Measurements from ENCODE around the gene C14orf93. TPM values are rescaled to one million over a fixed set of nuclear protein-coding genes. Genes with fewer than 3 reads are reported as not detected.

C14orf93 gene
- total and polyA plus RNA-seq, 2 donors (not counting 1 experiment from before 2014, with no cell fraction given), result 17.9 to 26.8 TPM

DNA sequence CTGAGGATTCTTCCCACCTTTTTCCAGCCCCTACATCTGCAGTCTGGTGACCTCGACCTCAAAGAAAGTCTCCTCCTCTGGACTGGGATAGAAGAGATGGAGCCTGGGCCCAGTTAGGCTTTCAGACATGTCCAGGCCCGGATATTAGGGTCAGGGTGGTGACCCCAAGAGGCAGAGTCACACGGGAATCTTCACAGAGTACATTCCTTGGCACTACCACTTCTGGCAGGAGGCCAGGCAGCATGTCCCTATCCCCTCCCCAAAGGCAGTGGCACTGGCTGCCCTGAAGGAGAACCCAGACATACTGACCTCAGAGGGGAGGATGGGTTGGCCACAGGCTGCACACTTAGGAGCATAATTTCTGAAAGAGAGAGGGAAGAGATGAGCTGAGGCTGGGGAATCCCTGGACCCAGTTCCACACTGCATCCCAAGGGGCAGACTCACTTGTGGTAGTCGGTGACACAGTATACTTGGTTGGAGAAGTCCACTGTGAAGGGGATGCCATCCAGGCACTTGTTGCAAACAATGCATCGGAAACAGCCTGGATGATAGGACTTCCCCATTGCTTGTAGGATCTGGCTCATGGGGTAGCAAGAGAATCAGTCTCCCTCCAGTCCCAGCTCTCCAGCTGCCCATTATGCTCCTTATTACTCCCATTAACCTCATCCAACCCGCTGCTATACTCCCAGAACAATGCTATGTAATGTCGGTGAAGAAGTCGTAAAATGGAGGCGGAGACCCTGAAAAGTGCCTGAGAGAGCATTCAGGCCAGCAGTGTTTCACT is 35.2 kb downstream of the C14orf93 start:
- ChIA-PET POLR2A (no interaction called here), CTCF (interaction anchor here (0.5 to 36.3 kb wide), 9 partner anchors 10 to 695 kb away, joined by 3 to 1134 read pairs (median 7); partner anchors contain the start of genes AJUBA and CDH24)
- H3K27ac ChIP-seq (ENCODE audit: low read length in 2 of 2), result no peak overlapping the region
- ATAC-seq (ENCODE audit: low read depth), result no peak
- peaks cover 0 to 5% of the 10 kb centered on the region in 2 donors for H3K4me1 ChIP-seq (ENCODE audit: control insufficient read depth in 2 of 2, insufficient read depth in 2 of 2, low read length in 2 of 2)
- H3K9ac ChIP-seq (ENCODE audit: low read length), result no peak overlapping the region
- Mint-ChIP-seq H3K9me3 (ENCODE audit: insufficient read depth) (no peaks in the 10 kb centered on the region), H3K27me3 (peaks cover 10% of the 10 kb centered on the region), H3K4me1 (peaks cover 4% of the 10 kb centered on the region), H3K4me3 (no peak overlapping the region), H3K27ac (no peak overlapping the region)
- H3K36me3 ChIP-seq (replicated peaks in 1 of 2; ENCODE audit: control extremely low read depth in 1 of 2, control insufficient read depth in 1 of 2, extremely low read depth in 1 of 2, insufficient read depth in 2 of 2, low read length in 1 of 2), result no peaks in the 10 kb centered on the region
- 97% methylated on average over 7 of the region's 9 CpGs for WGBS (ENCODE audit: insufficient coverage)
- DNase-seq, result no peak
- no peak overlapping the region for H2AFZ ChIP-seq (ENCODE audit: insufficient read depth, low read depth, low read length, poor library complexity, severe bottlenecking)
- TF ChIP-seq EZH2 (IDR thresholded peaks at IDR 0.05; ENCODE audit: borderline replicate concordance, insufficient read depth, low read depth, low read length, poor library complexity, severe bottlenecking), result no peak
- TF ChIP-seq, protein P1, sequence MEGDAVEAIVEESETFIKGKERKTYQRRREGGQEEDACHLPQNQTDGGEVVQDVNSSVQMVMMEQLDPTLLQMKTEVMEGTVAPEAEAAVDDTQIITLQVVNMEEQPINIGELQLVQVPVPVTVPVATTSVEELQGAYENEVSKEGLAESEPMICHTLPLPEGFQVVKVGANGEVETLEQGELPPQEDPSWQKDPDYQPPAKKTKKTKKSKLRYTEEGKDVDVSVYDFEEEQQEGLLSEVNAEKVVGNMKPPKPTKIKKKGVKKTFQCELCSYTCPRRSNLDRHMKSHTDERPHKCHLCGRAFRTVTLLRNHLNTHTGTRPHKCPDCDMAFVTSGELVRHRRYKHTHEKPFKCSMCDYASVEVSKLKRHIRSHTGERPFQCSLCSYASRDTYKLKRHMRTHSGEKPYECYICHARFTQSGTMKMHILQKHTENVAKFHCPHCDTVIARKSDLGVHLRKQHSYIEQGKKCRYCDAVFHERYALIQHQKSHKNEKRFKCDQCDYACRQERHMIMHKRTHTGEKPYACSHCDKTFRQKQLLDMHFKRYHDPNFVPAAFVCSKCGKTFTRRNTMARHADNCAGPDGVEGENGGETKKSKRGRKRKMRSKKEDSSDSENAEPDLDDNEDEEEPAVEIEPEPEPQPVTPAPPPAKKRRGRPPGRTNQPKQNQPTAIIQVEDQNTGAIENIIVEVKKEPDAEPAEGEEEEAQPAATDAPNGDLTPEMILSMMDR (IDR thresholded peaks at IDR 0.05), result no peak
- H3K4me3 ChIP-seq (ENCODE audit: control extremely low read depth in 1 of 5, extremely low read depth in 1 of 5, insufficient read depth in 1 of 5, low read depth in 2 of 5, low read length in 4 of 5), result no peak overlapping the region
- H3K27me3 ChIP-seq (replicated peaks in 1 of 4; ENCODE audit: control extremely low read depth in 1 of 4, control insufficient read depth in 3 of 4, insufficient read depth in 4 of 4, low read length in 3 of 4), result peaks cover 0 to 8% (median 3%) of the 10 kb centered on the region in 4 experiments
- no peak overlapping the region for H3K4me2 ChIP-seq (replicated peaks; ENCODE audit: low read depth, low read length, poor library complexity, severe bottlenecking)
- H4K20me1 ChIP-seq (ENCODE audit: control insufficient read depth, insufficient read depth, low read length, poor library complexity, severe bottlenecking), result no peaks in the 10 kb centered on the region
- no peaks in the 10 kb centered on the region for H3K9me3 ChIP-seq (ENCODE audit: control extremely low read depth in 1 of 3, control insufficient read depth in 2 of 3, insufficient read depth in 1 of 3, low read length in 2 of 3)
- intact Hi-C loops (cut with micrococcal nuclease), result no loop called here
- H3K79me2 ChIP-seq (ENCODE audit: control insufficient read depth, insufficient read depth, low read length), result no peaks in the 10 kb centered on the region
